ENCODE measurements around the gene MOBP.

DNA sequence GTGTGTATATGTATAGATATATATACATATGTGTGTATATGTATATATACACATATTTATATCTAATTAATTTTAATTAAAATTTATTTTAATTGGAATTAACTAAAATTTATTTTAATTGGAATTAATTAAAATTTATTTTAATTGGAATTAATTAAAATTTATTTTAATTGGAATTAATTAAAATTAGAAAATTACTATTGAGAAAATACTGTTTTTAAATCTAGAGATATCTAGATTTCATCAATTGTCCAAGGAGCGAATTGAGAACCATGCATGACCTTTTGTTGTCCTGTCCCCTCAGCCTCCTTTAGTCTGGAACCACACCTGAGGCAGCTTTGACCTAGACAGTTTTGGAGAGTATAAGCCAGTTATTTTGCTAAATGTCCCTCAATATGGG is 1.8 kb downstream of the MOBP start:
- TF ChIP-seq, protein P1, sequence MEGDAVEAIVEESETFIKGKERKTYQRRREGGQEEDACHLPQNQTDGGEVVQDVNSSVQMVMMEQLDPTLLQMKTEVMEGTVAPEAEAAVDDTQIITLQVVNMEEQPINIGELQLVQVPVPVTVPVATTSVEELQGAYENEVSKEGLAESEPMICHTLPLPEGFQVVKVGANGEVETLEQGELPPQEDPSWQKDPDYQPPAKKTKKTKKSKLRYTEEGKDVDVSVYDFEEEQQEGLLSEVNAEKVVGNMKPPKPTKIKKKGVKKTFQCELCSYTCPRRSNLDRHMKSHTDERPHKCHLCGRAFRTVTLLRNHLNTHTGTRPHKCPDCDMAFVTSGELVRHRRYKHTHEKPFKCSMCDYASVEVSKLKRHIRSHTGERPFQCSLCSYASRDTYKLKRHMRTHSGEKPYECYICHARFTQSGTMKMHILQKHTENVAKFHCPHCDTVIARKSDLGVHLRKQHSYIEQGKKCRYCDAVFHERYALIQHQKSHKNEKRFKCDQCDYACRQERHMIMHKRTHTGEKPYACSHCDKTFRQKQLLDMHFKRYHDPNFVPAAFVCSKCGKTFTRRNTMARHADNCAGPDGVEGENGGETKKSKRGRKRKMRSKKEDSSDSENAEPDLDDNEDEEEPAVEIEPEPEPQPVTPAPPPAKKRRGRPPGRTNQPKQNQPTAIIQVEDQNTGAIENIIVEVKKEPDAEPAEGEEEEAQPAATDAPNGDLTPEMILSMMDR (IDR thresholded peaks at IDR 0.05; ENCODE audit: low read depth, low read length, missing input control), result no peak
- TF ChIP-seq GABPA (IDR thresholded peaks at IDR 0.05 in 1 of 2, conservative IDR thresholded peaks at IDR 0.05 in 1 of 2) (no peak), SP1 (IDR thresholded peaks at IDR 0.05) (no peak), RAD21 (IDR thresholded peaks at IDR 0.05) (no peak), FOXA1 (IDR thresholded peaks at IDR 0.05) (no peak)
- TF ChIP-seq, protein P2, sequence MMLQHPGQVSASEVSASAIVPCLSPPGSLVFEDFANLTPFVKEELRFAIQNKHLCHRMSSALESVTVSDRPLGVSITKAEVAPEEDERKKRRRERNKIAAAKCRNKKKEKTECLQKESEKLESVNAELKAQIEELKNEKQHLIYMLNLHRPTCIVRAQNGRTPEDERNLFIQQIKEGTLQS (IDR thresholded peaks at IDR 0.05), result no peak
- TF ChIP-seq, protein P3, sequence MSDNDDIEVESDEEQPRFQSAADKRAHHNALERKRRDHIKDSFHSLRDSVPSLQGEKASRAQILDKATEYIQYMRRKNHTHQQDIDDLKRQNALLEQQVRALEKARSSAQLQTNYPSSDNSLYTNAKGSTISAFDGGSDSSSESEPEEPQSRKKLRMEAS (IDR thresholded peaks at IDR 0.05), result no peak
- TF ChIP-seq, protein P4, sequence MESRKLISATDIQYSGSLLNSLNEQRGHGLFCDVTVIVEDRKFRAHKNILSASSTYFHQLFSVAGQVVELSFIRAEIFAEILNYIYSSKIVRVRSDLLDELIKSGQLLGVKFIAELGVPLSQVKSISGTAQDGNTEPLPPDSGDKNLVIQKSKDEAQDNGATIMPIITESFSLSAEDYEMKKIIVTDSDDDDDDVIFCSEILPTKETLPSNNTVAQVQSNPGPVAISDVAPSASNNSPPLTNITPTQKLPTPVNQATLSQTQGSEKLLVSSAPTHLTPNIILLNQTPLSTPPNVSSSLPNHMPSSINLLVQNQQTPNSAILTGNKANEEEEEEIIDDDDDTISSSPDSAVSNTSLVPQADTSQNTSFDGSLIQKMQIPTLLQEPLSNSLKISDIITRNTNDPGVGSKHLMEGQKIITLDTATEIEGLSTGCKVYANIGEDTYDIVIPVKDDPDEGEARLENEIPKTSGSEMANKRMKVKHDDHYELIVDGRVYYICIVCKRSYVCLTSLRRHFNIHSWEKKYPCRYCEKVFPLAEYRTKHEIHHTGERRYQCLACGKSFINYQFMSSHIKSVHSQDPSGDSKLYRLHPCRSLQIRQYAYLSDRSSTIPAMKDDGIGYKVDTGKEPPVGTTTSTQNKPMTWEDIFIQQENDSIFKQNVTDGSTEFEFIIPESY (IDR thresholded peaks at IDR 0.05), result no peak
- TF ChIP-seq, protein P5, sequence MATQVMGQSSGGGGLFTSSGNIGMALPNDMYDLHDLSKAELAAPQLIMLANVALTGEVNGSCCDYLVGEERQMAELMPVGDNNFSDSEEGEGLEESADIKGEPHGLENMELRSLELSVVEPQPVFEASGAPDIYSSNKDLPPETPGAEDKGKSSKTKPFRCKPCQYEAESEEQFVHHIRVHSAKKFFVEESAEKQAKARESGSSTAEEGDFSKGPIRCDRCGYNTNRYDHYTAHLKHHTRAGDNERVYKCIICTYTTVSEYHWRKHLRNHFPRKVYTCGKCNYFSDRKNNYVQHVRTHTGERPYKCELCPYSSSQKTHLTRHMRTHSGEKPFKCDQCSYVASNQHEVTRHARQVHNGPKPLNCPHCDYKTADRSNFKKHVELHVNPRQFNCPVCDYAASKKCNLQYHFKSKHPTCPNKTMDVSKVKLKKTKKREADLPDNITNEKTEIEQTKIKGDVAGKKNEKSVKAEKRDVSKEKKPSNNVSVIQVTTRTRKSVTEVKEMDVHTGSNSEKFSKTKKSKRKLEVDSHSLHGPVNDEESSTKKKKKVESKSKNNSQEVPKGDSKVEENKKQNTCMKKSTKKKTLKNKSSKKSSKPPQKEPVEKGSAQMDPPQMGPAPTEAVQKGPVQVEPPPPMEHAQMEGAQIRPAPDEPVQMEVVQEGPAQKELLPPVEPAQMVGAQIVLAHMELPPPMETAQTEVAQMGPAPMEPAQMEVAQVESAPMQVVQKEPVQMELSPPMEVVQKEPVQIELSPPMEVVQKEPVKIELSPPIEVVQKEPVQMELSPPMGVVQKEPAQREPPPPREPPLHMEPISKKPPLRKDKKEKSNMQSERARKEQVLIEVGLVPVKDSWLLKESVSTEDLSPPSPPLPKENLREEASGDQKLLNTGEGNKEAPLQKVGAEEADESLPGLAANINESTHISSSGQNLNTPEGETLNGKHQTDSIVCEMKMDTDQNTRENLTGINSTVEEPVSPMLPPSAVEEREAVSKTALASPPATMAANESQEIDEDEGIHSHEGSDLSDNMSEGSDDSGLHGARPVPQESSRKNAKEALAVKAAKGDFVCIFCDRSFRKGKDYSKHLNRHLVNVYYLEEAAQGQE (IDR thresholded peaks at IDR 0.05), result no peak
